NCI-H2227 treated with DMSO at 0.1 percent for 48 hours (cell line): Measurements from ENCODE around the gene ACKR2.
"Not testable (repeated sequence)": the region's sequence is repeated elsewhere in the genome, so short reads cannot be mapped to it uniquely, and the experiment has no call there.

Experiments used
- DNase-seq: peaks from one replicate; lab custom pipeline; 2025; lab: John Stamatoyannopoulos, UW

Gene ACKR2

GRCh38 chr3:42801784-42802183 is 7.5 kb upstream of the ACKR2 start:
- DNase-seq: no peak

DNA sequence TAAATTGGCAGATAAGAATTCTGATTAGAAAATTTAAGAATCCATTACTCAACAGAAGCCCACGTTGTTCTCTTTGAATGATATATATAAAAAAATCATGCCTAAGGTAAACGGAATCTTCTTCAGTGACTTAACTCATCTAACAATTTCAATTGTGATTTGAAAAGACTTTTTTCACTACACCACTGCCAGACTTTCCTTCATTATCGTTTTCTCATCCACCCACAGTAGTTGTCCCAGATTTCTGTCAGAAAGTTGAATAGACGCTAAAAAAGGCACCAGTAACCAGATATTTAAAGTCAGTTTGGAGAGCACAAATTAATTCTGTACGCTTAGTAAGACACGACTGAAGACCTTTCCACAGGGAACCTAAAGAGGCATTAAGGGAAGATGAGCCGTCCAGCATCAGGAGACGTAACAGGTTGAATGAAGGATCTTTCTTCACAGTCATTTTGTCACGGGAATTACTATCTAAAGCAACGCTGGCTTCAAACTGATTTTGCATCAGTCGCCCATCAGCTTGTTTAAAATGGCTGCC is 6.3 kb upstream of the ACKR2 start:
- DNase-seq: no peak

- DNase-seq: peak; percentile 31
These were observed 5.7 kb upstream of the ACKR2 start for GRCh38 chr3:42803414-42804105.

DNA sequence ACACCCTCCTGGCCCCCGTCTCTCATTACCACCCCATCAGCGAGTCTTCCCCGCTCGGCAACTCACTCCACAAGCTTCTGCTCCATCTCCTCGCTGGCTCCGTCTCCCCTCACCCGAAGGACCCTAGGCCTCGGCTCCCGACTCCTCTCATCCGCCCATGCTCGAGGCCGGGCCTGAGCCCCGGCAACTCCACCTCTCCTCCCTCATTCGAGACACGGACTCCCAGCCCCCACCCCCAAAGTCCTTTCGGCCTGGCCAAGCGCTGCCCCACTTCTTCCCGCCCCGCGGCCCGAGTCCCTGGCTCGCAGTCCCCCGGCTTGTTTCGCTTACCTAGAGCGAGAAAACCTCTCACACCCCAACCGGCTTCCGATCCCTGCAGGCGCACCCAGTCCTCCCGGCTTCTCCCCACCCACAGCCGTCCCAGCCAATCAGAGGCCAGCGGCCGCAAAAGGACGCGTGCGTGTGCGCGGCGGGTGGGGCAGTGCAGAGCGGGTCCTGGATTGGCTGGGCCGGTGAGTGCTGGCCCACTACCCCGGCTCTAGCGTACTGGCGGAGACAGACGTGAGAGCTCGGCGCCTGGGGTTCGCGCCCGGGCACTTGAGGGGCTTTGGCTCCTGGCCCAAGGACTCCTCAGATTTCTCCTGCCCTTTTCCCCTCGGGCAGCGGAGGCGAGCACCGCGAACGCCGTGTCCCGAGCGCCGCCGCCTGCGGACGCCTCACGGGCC is 5.0 kb upstream of the ACKR2 start, which contains the start of gene HIGD1A:
TSS of gene HIGD1A (minus strand) at position 385 of the 725 bp plus-strand sequence. CDS start 10,237 bp downstream, outside the sequence.
- peak; percentile 90 for DNase-seq

GRCh38 chr3:42804831-42805132 is 4.5 kb upstream of the ACKR2 start:
- no peak for DNase-seq

GRCh38 chr3:42805141-42805821 is 4.0 kb upstream of the ACKR2 start:
- DNase-seq: no peak

DNA sequence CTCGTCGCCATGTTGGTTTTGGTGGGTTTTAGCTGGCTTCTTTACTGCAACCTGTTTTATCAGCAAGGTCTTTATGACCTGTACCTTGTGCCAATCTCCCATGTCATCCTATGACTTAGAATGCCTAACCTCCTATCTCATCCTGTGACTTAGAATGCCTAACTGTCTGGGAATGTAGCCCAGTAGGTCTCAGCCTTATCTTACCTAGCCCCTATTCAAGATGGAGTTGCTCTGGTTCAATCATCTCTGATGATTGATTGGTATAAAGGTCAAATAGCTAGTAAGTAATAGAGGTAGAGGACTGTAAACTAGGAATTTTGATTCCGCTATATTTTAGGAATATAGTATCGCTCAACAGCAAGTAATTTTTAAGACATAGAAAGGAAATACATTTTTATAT is 1.3 kb upstream of the ACKR2 start:
- DNase-seq: no peak

- DNase-seq: not testable (repeated sequence)
These were observed 1.5 kb downstream of the ACKR2 start for GRCh38 chr3:42810706-42811105.

DNA sequence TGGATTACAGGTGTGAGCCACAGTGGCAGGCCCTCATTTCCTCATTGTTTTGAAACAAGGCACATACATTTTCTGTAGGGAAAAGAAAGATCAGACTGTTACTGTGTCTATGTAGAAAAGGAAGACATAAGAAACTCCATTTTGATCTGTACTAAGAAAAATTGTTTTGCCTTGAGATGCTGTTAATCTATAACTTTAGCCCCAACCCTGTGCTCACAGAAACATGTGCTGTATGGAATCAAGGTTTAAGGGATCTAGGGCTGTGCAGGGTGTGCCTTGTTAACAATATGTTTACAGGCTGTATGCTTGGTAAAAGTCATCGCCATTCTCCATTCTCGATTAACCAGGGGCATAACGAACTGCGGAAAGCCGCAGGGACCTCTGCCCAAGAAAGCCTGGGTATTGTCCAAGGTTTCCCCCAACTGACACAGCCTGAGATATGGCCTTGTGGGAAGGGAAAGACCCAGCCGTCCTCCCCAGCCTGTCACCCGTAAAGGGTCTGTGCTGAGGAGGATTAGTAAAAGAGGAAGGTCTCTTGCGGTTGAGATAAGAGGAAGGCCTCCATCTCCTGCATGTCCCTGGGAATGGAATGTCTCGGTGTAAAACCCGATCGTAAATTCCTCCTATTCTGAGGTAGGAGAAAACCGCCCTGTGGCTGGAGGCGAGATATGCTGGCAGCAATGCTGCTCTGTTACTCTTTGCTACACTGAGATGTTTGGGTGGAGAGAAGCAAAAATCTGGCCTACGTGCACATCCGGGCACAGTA is 2.1 kb downstream of the ACKR2 start:
- not testable (repeated sequence) for DNase-seq

- DNase-seq: no peak
These were observed 5.0 kb downstream of the ACKR2 start for GRCh38 chr3:42814246-42814645.

- peak; percentile 88 for DNase-seq
These were observed 5.8 kb downstream of the ACKR2 start for GRCh38 chr3:42814914-42815507.

GRCh38 chr3:42815826-42816225 is 6.6 kb downstream of the ACKR2 start:
- DNase-seq: no peak

GRCh38 chr3:42819351-42819965 is 10.2 kb downstream of the ACKR2 start:
- DNase-seq: peak; percentile 53

DNA sequence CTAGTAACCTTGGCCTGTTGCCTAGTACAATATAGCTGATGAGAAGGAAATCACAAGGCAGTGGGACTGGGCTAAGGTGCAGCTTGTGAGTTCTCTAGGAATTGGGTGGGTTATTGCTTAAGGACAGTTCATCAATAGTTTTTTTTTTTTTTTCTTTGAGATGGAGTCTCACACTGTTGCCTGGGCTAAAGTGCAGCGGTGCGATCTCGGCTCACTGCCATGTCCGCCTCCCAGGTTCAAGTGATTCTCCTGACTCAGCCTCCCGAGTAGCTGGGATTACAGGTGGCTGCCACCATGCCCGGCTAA is 11.5 kb downstream of the ACKR2 start:
- no peak for DNase-seq

GRCh38 chr3:42822828-42823227 is 13.6 kb downstream of the ACKR2 start:
- DNase-seq: no peak

DNA sequence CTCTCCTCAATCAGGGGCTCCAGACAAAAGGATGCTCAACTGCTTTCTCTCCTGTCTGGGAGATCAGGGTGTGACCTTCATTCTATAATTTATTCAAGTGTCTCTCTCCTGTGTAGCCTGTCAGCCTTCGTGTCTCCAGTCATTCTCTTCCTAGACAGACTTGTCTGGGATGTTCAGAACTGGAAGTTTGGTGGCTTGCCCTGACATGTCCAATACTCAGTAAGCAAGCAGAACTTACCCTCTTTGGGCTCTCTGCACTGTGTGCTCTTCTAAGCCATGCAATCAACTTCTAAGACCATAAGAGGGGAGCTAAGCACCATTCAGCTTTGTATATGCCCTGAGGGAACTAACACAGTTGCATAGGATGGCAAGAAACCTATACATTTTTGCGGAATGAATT is 14.1 kb downstream of the ACKR2 start:
- peak; percentile 8 for DNase-seq

DNA sequence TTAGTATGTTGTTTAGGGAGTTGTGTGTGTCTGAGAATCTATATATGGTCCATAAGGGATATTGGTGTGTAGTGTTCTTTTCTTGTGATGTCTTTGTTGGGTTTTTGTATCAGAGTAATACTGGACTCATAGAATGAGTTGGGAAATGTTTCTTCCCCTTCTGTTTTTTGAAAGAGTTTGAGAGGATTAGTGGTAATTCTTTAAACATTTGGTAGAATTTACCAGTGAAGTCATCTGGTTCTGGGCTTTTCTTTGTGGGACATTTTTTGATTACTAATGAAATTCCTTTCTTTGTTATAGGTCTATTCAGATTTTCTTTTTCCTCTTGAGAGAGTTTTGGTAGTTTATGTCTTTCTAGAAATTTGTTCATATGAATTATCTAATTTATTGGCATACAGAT is 16.9 kb downstream of the ACKR2 start:
- DNase-seq: no peak

GRCh38 chr3:42827023-42827422 is 17.8 kb downstream of the ACKR2 start:
- no peak for DNase-seq

- DNase-seq: no peak
These were observed 18.4 kb downstream of the ACKR2 start for GRCh38 chr3:42827654-42828053.

- no peak for DNase-seq
These were observed 19.9 kb downstream of the ACKR2 start for GRCh38 chr3:42829083-42829627.
